VCaP (cell line): ENCODE data around the gene ITGA8.
"Not testable (repeated sequence)": the region's sequence is repeated elsewhere in the genome, so short reads cannot be mapped to it uniquely, and the experiment has no call there.

Experiments
- H3K27ac ChIP-seq: fragments of 450-650 bp; 2 replicates; pipeline ENCODE4 v1.5.1; 2017
- CTCF ChIP-seq: fragments of 450-650 bp; conservative IDR thresholded peaks from 2 replicates; pipeline ENCODE4 v1.5.1; 2017; ENCODE audit warnings: mild to moderate bottlenecking, moderate library complexity

ITGA8 gene

DNA sequence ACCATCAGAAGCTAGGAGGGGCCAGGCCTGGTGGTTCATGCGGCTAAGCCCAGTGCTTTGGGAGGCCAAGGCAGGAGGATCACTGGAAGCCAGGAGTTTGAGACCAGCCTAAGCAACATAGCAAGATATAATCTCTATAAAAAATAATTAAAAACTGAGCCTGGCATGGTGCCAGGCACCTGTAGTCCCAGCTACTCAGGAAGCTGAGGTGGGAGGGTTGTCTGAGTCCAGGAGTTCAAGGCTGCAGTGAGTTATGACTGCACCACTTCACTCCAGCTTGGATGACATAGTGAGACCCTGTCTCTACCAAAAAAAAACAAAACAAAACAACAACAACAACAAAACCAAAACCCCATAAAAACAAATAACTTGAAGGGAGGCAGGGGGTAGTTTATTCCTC, 175.7 kb downstream of the ITGA8 start:
- TF ChIP-seq CTCF: no peak
- peak overlapping the region; percentile 94; the same call in 1 of the 2 replicates for H3K27ac ChIP-seq

GRCh38 chr10:15542817-15543216, 176.9 kb downstream of the ITGA8 start:
- no peak overlapping the region for H3K27ac ChIP-seq
- no peak for TF ChIP-seq CTCF

GRCh38 chr10:15541376-15541775, 178.3 kb downstream of the ITGA8 start:
- TF ChIP-seq CTCF: no peak
- H3K27ac ChIP-seq: no peak overlapping the region

GRCh38 chr10:15540727-15541126, 179.0 kb downstream of the ITGA8 start:
- H3K27ac ChIP-seq: no peak overlapping the region
- no peak for TF ChIP-seq CTCF

GRCh38 chr10:15539262-15539661, 180.5 kb downstream of the ITGA8 start:
- TF ChIP-seq CTCF: no peak
- no peak overlapping the region for H3K27ac ChIP-seq

GRCh38 chr10:15534928-15535538, 184.7 kb downstream of the ITGA8 start:
- H3K27ac ChIP-seq: not testable (repeated sequence)

DNA sequence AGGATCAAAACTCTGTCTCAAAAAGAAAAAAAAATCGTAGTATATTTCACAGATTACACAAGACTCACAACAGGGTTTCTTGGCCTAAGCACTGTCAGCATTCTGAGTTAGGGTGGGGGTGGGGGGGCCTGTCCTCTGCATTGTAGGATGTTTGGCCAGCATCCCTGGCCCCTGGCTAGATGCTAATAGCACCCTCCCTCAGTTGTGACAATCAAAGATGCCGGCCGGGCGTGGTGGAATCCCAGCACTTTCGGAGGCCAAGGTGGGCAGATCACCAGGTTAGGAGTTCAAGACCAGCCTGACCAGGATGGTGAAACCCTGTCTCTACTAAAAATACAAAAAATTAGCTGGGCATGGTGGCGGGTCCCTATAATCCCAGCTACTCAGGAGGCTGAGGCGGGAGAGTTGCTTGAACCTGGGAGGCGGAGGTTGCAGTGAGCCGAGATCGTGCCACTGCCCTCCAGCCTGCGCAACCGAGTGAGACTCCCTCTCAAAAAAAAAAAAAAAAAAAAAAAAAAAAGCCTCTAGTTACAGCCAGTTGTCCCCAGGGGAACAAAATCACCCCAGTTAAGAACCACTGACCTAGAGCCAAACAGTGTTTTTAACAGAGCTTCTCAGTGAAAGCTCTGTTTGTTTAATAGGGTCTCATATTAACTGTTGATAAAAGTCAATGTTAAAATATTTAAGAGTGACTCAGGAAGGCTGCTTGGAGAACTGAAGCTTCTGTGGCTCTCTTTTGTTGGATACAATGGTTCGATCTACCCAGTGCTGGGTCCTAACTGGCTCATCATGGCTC, 187.6 kb downstream of the ITGA8 start:
- H3K27ac ChIP-seq: no peak overlapping the region
- no peak for TF ChIP-seq CTCF

GRCh38 chr10:15528859-15529239, 190.9 kb downstream of the ITGA8 start:
- no peak for TF ChIP-seq CTCF

More at GRCh38 chr10:15528859-15529239, 190.9 kb downstream of the ITGA8 start:
- no peak overlapping the region for H3K27ac ChIP-seq
